GM19023 (cell line): Measurements from ENCODE around the gene SCARB1.
"Not testable (repeated sequence)": the region's sequence is repeated elsewhere in the genome, so short reads cannot be mapped to it uniquely, and the experiment has no call there.

ENCODE experiments used
- ATAC-seq: cut with Tn5 transposase; IDR thresholded peaks from one replicate; pipeline ENCODE4 v1.9.1; 2021; ENCODE audit warnings: mild to moderate bottlenecking, moderate library complexity; ENCODE audit not compliant: unreplicated experiment

SCARB1 gene

DNA sequence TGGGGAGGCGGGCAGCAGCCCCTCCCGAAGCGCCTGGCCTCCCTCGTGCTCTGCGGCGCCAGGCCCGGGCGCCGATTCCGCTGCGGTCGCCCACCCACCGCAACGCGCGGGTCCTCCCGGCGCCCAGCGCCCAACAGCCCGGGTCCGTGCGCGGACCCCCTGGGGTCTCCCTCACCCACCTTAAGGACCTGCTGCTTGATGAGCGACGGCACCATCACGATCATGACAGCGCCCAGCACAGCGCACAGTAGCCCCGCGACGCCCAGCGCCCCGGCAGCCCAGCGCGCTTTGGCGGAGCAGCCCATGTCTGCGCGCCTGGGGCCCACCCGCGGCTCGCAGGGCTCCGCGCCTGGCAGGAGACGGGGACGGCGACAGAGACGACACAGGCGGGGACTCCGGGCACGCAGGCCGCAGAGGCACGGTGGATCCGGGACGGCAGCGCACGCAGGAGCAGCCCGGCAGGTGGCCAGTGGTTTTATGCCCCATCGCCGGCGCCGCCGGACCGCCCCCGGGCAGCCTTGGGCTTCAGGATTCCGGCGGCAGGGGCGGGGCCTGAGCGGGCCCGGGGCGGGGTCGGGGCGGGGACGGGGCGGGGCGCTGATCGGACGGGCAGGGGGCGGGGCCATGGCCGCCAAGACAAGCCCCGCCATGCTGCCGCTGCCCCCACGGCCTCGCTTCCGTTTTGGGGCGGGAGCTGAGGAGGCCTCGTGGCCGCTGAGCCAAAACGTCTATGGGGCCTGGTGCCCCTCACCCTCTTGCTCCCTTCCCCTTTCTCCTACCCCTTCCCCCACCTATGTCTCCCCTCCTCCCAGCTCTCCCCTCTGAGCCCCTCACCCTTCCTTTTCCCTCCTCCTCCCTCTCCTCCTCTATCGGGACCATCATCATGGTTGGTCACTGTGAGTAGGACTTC, at the start of gene SCARB1:
Gene SCARB1, minus strand, starts transcription at position 449 of the 910 bp plus-strand sequence. Its CDS starts 144 bp downstream, at position 305.
- peak; percentile 77 for ATAC-seq

DNA sequence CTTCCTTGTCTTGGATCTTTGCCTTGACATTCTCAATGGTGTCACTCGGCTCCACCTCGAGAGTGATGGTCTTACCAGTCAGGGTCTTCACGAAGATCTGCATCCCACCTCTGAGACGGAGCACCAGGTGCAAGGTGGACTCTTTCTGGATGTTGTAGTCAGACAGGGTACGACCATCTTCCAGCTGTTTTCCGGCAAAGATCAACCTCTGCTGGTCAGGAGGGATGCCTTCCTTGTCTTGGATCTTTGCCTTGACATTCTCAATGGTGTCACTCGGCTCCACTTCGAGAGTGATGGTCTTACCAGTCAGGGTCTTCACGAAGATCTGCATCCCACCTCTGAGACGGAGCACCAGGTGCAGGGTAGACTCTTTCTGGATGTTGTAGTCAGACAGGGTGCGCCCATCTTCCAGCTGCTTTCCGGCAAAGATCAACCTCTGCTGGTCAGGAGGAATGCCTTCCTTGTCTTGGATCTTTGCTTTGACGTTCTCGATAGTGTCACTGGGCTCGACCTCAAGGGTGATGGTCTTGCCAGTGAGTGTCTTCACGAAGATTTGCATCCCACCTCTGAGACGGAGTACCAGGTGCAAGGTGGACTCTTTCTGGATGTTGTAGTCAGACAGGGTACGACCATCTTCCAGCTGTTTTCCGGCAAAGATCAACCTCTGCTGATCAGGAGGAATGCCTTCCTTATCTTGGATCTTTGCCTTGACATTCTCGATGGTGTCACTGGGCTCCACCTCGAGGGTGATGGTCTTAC, 49.0 kb upstream of the SCARB1 start:
- not testable (repeated sequence) for ATAC-seq

DNA sequence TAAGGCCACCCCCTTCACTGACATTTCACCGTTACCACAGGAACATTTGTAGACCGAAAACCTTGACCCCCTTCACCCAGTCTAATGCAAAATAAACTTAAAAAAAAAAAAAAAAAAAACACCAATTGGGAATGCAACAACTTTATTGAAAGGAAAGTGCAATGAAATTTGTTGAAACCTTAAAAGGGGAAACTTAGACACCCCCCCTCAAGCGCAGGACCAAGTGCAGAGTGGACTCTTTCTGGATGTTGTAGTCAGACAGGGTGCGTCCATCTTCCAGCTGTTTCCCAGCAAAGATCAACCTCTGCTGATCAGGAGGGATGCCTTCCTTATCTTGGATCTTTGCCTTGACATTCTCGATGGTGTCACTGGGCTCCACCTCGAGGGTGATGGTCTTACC, 47.9 kb upstream of the SCARB1 start:
- not testable (repeated sequence) for ATAC-seq

- ATAC-seq: no peak
Measured at GRCh38 chr12:124910561-124911478, 47.2 kb upstream of the SCARB1 start.

- ATAC-seq: no peak
Measured at GRCh38 chr12:124909831-124910560, 46.3 kb upstream of the SCARB1 start.

DNA sequence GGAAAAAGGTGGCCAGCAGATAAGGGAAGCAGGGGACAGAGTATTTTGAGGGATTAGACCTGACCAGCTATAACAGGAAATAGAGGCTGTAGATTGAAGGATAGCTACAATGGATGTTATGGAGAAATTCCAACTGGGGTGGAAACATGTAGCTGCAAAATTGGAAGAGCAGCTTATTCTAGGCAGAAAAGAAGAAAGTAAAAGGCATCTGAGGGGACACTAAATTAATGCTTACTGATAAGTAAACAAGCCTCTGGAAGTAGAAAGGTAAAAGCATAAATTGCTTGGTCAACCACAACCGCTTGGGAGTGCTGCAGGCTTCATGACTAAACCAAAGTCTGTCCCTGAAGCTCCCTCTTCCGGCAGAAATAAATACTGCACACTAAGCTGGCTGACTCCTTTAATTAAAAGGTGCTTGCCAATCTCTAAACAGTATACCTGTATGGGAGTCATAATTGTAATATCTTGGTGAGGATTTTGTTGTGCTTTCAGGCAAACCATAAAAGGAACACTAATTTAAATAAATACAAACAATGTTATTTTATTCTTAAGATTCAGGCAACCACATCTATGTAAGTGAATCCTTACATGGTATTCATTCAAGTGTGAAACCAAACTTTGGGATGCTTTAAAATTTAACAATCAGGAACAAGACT, 43.1 kb upstream of the SCARB1 start:
- peak; percentile 62 for ATAC-seq

DNA sequence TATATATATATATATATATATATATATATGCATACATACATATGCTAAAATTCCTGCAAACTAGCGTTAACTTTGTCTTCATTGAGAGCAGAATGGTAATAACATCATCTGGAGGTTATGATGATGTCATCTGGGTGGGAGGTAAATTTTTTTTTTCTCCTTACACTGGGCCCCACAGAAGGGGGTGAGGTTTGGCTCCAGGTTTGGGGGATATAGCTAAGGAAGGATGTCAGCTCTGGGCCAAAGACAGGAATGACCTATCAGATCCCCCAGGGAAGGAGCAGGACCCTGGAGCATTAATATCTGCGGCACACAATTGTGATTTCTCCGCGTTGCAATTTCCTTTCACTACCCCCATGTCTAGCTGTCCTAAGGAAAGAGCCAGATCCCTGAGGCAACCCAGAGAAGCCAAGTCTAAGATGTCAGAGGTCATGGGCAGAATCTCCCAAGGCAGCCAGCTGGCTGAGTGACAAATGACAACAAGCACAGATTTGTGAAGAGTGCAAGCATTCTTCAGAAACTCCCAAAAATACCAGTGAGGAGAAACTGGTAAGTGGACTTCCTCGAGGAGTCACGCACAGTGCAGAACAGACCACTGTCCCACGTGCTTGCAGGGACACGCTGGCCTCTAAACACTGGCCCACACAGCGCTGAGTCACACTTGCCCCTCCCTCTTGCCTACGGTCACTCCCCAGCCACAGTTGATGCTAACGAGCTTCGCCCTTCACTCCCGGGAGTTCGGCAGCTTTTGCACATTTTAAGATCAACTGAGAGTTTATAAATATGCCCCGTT, 40.8 kb upstream of the SCARB1 start:
- ATAC-seq: no peak

DNA sequence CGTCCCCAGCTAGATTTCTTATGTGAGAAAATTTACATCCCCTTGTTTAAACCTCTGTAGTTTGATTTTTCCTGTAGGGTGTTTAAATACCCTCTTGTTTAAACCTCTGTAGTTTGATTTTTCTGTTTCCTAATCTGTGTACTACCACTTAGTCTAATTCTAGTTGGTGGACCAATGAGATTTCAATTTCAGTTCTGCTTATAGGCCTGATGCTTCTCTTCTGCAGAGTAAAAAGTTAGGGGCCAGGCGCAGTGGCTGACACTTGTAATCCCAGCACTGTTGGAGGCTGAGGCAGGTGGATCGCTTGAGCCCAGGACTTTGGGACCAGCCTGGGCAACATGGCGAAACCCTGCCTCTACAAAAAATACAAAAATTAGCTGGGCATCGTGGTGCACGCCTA, 39.3 kb upstream of the SCARB1 start:
- ATAC-seq: no peak

GRCh38 chr12:124901003-124901402, 37.3 kb upstream of the SCARB1 start:
- ATAC-seq: no peak

DNA sequence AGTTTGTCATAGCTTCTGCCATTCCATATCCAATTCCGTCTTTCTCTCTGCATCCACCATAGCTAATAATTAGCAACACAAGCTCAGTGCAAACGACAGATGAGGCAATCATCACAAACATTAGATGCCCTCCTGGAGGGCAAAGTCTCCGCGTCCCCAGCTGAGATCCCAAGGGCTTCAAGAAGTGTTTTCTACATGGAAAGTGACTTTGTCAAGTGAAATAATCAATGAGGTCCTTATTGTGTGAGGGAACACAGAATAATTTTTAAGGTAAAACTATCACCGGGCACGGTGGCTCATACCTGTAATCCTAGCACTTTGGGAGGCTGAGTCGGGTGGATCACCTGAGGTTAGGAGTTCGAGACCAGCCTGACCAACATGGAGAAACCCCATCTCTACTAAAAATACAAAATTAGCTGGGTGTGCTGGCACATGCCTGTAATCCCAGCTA, 36.7 kb upstream of the SCARB1 start:
- not testable (repeated sequence) for ATAC-seq

DNA sequence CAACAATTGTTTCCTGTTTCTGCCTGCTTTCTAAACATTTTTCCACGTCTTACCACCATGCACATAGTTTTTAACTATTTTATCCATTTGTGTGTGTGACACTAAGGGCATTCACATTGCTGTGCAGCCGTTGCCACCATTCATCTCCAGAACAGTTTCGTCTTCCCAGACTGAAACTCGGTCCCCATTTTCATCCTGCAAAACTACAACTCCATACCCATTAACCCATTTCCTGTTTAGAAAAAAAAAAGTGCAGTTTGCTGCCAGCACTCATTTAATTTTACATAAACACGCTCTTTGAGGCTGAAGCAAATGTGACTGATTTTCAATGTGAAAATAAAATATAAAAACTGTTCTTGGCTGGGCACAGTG, 35.2 kb upstream of the SCARB1 start:
- no peak for ATAC-seq

DNA sequence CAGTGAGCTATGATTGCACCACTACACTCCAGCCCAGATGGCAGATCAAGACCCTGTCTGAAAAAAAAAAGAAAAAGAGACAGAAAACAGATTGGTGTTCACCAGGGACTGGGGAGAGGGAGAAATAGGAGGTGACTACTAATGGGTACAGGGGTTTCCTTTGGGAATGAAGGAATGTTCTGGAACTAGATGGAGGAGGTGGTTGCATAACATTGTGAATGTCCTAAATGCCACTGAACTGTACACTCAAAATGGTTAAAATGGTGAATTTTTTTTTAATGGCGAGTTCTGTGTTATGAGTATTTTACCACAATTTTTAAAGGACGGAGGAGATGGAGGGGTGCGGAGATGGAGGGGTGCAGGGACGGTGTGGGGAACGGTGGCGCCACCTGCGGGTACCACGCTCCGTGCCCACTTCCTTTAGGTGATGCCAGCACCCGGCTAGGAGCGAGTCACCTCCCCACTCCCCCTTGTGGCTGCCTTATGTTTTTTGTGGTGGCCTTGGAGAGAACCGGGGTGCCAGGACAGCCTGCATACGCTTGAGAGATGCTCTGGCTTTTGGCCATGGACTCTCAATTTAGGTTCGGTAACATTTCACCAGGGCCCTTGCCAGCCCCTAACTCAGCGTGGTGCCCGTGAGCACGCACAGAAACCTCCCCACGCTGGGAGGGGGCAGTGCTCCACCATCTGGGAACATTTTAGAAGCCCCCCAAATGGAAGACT, 34.7 kb upstream of the SCARB1 start:
- no peak for ATAC-seq

GRCh38 chr12:124896461-124896860, 32.8 kb upstream of the SCARB1 start:
- no peak for ATAC-seq

DNA sequence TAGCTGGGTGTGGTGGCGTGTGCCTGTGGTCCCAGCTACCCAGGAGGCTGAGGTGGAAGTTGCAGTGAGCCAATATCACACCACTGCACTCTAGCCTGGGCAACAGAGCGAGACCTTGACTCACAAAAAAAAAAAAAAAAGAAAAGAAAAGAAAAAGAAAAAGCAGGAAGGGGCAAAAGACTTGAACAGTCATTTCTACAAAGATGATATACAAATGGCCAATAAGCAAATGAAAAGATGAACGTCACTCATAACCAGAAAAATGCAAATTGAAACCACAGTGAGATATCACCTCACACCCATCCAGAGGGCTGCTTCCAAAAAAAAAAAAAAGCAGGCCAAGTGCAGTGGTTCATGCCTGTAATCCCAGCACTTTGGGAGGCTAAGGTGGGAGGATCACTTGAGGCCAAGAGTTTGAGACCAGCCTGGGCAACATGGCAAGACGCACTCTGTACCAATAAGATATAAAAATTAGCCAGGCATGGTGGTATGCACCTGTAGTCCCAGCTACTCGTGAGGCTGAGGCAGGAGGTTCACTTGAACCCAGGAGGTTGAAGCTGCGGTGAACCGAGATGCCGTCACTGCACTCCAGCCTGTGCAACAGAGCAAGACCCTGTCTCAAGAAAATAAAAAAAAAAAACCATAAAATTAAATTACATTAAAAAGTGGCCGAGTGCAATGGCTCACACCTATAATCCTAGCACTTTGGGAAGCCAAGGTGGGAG, 30.3 kb upstream of the SCARB1 start:
- no peak for ATAC-seq

DNA sequence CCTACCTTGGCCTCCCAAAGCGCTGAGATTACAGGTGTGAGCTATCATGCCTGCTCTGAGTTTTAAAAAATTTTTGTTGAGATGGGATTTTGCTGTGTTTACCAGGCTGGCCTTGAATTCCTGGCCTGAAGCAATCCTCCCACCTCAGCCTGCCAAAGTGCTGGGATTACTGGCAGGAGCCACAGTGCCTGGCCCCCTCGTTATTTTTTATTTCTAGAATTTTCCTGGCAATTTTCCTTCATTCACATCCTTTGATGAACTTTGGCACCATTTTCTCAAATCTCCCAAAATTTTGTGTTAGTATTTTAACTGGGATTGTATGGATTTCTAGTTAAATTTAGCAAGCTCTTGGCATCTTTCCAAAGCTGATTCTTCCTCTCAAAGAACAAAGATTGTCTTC, 24.6 kb upstream of the SCARB1 start:
- ATAC-seq: no peak

- not testable (repeated sequence) for ATAC-seq
Measured at GRCh38 chr12:124887766-124888165, 24.1 kb upstream of the SCARB1 start.

GRCh38 chr12:124884587-124885438, 21.1 kb upstream of the SCARB1 start:
- peak; percentile 86 for ATAC-seq
